WTC11 (cell line): ENCODE data around the gene ACOX3. TPM values are rescaled to one million over a fixed set of nuclear protein-coding genes. Genes with fewer than 3 reads are reported as not detected.

Source experiments
- ATAC-seq: fragments of 200-7000 bp; cut with Tn5 transposase; 2 replicates; pipeline ENCODE4 v1.10.0; 2021; ENCODE audit warnings: mild to moderate bottlenecking, moderate library complexity
- CTCF ChIA-PET: fragments of 300-600 bp; sonication (Branson Sonifier 250); formaldehyde crosslinking; loops from one replicate; lab custom pipeline; 2021; ENCODE audit warnings: antibody characterized with exemption; lab: Charles Lee
- POLR2A ChIA-PET: fragments of 350-600 bp; sonication (Branson Sonifier 250); formaldehyde crosslinking; loops from one replicate; lab custom pipeline; 2021; ENCODE audit warnings: antibody characterized with exemption; lab: Charles Lee
- DNase-seq: peaks from one replicate; pipeline ENCODE4 v3.0.0; 2021; ENCODE audit warnings: low spot score
- H3K27ac Mint-ChIP-seq: 2 replicates; pipeline ENCODE4 v1.8.0; 2021; ENCODE audit warnings: mixed read lengths
- H3K27me3 Mint-ChIP-seq: 2 replicates; pipeline ENCODE4 v1.8.0; 2021; ENCODE audit warnings: low read depth, mild to moderate bottlenecking, moderate library complexity, mixed read lengths
- H3K36me3 Mint-ChIP-seq: 2 replicates; pipeline ENCODE4 v1.8.0; 2021; ENCODE audit warnings: mixed read lengths
- H3K4me1 Mint-ChIP-seq: 2 replicates; pipeline ENCODE4 v1.8.0; 2022; ENCODE audit warnings: mixed read lengths
- H3K4me3 Mint-ChIP-seq: 2 replicates; pipeline ENCODE4 v1.8.0; 2021; ENCODE audit warnings: mild to moderate bottlenecking, moderate library complexity, mixed read lengths
- H3K9me3 Mint-ChIP-seq: 2 replicates; pipeline ENCODE4 v1.8.0; 2021; ENCODE audit warnings: mixed read lengths
- ATF3 ChIP-seq: sonication (generic); formaldehyde crosslinking; conservative IDR thresholded peaks from 2 replicates; pipeline ENCODE4 v1.8.1; 2022; ENCODE audit warnings: mild to moderate bottlenecking, missing genetic modification reagents
- E2F1 ChIP-seq: sonication (generic); formaldehyde crosslinking; IDR thresholded peaks from 2 replicates; pipeline ENCODE4 v1.8.0; 2022; ENCODE audit warnings: mild to moderate bottlenecking, missing genetic modification reagents
- ELF4 ChIP-seq: sonication (generic); formaldehyde crosslinking; IDR thresholded peaks from 2 replicates; pipeline ENCODE4 v1.8.1; 2022; ENCODE audit warnings: low read depth, mild to moderate bottlenecking, moderate library complexity, missing genetic modification reagents
- ESRRA ChIP-seq: sonication (generic); formaldehyde crosslinking; IDR thresholded peaks from 2 replicates; pipeline ENCODE4 v1.8.1; 2022; ENCODE audit warnings: mild to moderate bottlenecking, missing genetic modification reagents, borderline replicate concordance
- ETV6 ChIP-seq: sonication (generic); formaldehyde crosslinking; IDR thresholded peaks from 2 replicates; pipeline ENCODE4 v1.8.1; 2022; ENCODE audit warnings: mild to moderate bottlenecking, missing genetic modification reagents
- FOXK1 ChIP-seq: sonication (generic); formaldehyde crosslinking; IDR thresholded peaks from 2 replicates; pipeline ENCODE4 v1.8.0; 2022; ENCODE audit warnings: mild to moderate bottlenecking, moderate library complexity, missing genetic modification reagents
- HMGXB4 ChIP-seq: sonication (generic); formaldehyde crosslinking; IDR thresholded peaks from 2 replicates; pipeline ENCODE4 v1.8.1; 2023; ENCODE audit warnings: mild to moderate bottlenecking, moderate library complexity, missing genetic modification reagents
- JUN ChIP-seq: sonication (generic); formaldehyde crosslinking; IDR thresholded peaks from 2 replicates; pipeline ENCODE4 v1.8.0; 2023; ENCODE audit warnings: mild to moderate bottlenecking, missing genetic modification reagents
- NR1H2 ChIP-seq: sonication (generic); formaldehyde crosslinking; IDR thresholded peaks from 2 replicates; pipeline ENCODE4 v1.9.0; 2021; ENCODE audit warnings: mild to moderate bottlenecking, moderate library complexity, missing genetic modification reagents
- PRRX2 ChIP-seq: fragments of 250-450 bp; sonication (Bioruptor Pico); IDR thresholded peaks from 2 replicates; pipeline ENCODE4 v1.8.0; 2021; ENCODE audit warnings: mild to moderate bottlenecking
- RELA ChIP-seq: sonication (generic); formaldehyde crosslinking; IDR thresholded peaks from 2 replicates; pipeline ENCODE4 v1.8.1; 2022; ENCODE audit warnings: missing genetic modification reagents, mild to moderate bottlenecking, borderline replicate concordance
- TCF7 ChIP-seq: sonication (generic); formaldehyde crosslinking; IDR thresholded peaks from 2 replicates; pipeline ENCODE4 v1.8.0; 2022; ENCODE audit warnings: mild to moderate bottlenecking, low read depth, missing genetic modification reagents, moderate library complexity
- ZNF425 ChIP-seq: fragments of 250-450 bp; sonication (Bioruptor Pico); conservative IDR thresholded peaks from 2 replicates; pipeline ENCODE4 v1.9.0; 2021; ENCODE audit warnings: mild to moderate bottlenecking
- total RNA-seq: library from RNA; stranded (reverse); gene quantifications from 3 replicates; pipeline ENCODE4 v1.2.3, GENCODE V29; 2021
- TF ChIP-seq, protein P1 (sequence below): sonication (generic); formaldehyde crosslinking; IDR thresholded peaks from 2 replicates; pipeline ENCODE4 v1.8.1; 2023; ENCODE audit warnings: mild to moderate bottlenecking, missing genetic modification reagents, moderate library complexity
- TF ChIP-seq, protein P2 (sequence below): sonication (generic); formaldehyde crosslinking; IDR thresholded peaks from 2 replicates; pipeline ENCODE4 v1.8.0; 2023; ENCODE audit warnings: missing genetic modification reagents

Gene ACOX3
- total RNA-seq, 1 experiment from 2014 or later, result 10.7 TPM

- TF ChIP-seq JUN, result no peak
- TF ChIP-seq, protein P1, sequence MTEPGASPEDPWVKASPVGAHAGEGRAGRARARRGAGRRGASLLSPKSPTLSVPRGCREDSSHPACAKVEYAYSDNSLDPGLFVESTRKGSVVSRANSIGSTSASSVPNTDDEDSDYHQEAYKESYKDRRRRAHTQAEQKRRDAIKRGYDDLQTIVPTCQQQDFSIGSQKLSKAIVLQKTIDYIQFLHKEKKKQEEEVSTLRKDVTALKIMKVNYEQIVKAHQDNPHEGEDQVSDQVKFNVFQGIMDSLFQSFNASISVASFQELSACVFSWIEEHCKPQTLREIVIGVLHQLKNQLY, result no peak
- TF ChIP-seq ESRRA (CRISPR knock-in tag), result no peak
- no peak for TF ChIP-seq ZNF425 (CRISPR knock-in tag)
Measured at GRCh38 chr4:8477095-8477635, 36.6 kb upstream of the ACOX3 start (continued).

- Mint-ChIP-seq H3K9me3 (no peaks in the 10 kb centered on the region), H3K27ac (no peak overlapping the region), H3K27me3 (no peaks in the 10 kb centered on the region), H3K4me1 (peaks cover 10% of the 10 kb centered on the region), H3K36me3 (peaks cover 17% of the 10 kb centered on the region), H3K4me3 (no peak overlapping the region)
- DNase-seq (no peak), ATAC-seq (no peak)
- POLR2A ChIA-PET, result no interaction called here
- TF ChIP-seq ETV6 (CRISPR knock-in tag), result no peak
- TF ChIP-seq, protein P2, sequence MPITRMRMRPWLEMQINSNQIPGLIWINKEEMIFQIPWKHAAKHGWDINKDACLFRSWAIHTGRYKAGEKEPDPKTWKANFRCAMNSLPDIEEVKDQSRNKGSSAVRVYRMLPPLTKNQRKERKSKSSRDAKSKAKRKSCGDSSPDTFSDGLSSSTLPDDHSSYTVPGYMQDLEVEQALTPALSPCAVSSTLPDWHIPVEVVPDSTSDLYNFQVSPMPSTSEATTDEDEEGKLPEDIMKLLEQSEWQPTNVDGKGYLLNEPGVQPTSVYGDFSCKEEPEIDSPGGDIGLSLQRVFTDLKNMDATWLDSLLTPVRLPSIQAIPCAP, result no peak
- TF ChIP-seq FOXK1 (CRISPR knock-in tag), result no peak
- no peak for TF ChIP-seq ATF3 (CRISPR knock-in tag)
- TF ChIP-seq HMGXB4 (CRISPR knock-in tag), result no peak
- TF ChIP-seq RELA, result no peak
- CTCF ChIA-PET, result no interaction called here
Measured at GRCh38 chr4:8475751-8476575, 35.4 kb upstream of the ACOX3 start.

- DNase-seq, result no peak
- TF ChIP-seq NR1H2 (CRISPR knock-in tag), result no peak
- TF ChIP-seq ZNF425 (CRISPR knock-in tag), result no peak
- no peak for TF ChIP-seq E2F1 (CRISPR knock-in tag)
- TF ChIP-seq ELF4 (CRISPR knock-in tag), result no peak
- TF ChIP-seq TCF7 (CRISPR knock-in tag), result no peak
- TF ChIP-seq PRRX2 (CRISPR knock-in tag), result no peak
- TF ChIP-seq, all 79 proteins: peak for 0
- ChIA-PET CTCF (interaction anchor here (1.3 to 3.4 kb wide), 2 partner anchors 106 to 133 kb away, joined by 3 to 15 read pairs; no protein-coding TSS in a partner anchor), POLR2A (no interaction called here)
- Mint-ChIP-seq H3K36me3 (peaks cover 19% of the 10 kb centered on the region), H3K27me3 (no peaks in the 10 kb centered on the region), H3K9me3 (no peaks in the 10 kb centered on the region), H3K27ac (0 out of 2 replicates have a peak overlapping the region, but pooled peaks have one; percentile 63), H3K4me1 (peaks cover under 1% of the 10 kb centered on the region; the same call in 1 of the 2 replicates), H3K4me3 (no peak overlapping the region)
- ATAC-seq, result no peak
Measured at GRCh38 chr4:8474856-8475255, 34.3 kb upstream of the ACOX3 start.
